GM13976 (cell line): ENCODE measurements around the gene ARL6IP1.

Experiments used
- DNase-seq: peaks from one replicate; pipeline ENCODE4 v3.0.0; 2012; ENCODE audit warnings: low spot score
- CTCF ChIP-seq: IDR thresholded peaks from 2 replicates; pipeline ENCODE4 v1.5.1; 2012; ENCODE audit warnings: borderline replicate concordance, mild to moderate bottlenecking; ENCODE audit not compliant: insufficient read depth; ENCODE audit errors: extremely low read depth, missing control alignments, control extremely low read depth
- in situ Hi-C: fragments of 300-500 bp; cut with MboI; formaldehyde crosslinking; loops from one replicate; pipeline ENCODE4 v1.12.0; 2022; ENCODE audit warnings: low sequenced_read_pairs, mixed read lengths, inconsistent platforms; ENCODE audit not compliant: unreplicated experiment

The ARL6IP1 gene

GRCh38 chr16:18802767-18803343 lies 1.5 kb upstream of the ARL6IP1 start:
- in situ Hi-C loops, result loop anchor here (10.0 kb wide), 1 partner anchor 162 kb away; no protein-coding TSS in a partner anchor
- no peak for DNase-seq
- no peak for TF ChIP-seq CTCF

GRCh38 chr16:18800775-18801144 lies 589 bp downstream of the ARL6IP1 start:
- no peak for TF ChIP-seq CTCF
- no peak for DNase-seq
- in situ Hi-C loops, result loop anchor here (10.0 kb wide), 1 partner anchor 164 kb away; no protein-coding TSS in a partner anchor

GRCh38 chr16:18800293-18800692 lies 1.1 kb downstream of the ARL6IP1 start:
- no peak for DNase-seq
- no peak for TF ChIP-seq CTCF
- in situ Hi-C loops, result loop anchor here (10.0 kb wide), 1 partner anchor 165 kb away; no protein-coding TSS in a partner anchor

- in situ Hi-C loops, result no loop called here
Observed at GRCh38 chr16:18799500-18799899, 1.8 kb downstream of the ARL6IP1 start.

GRCh38 chr16:18797746-18798145 lies 3.6 kb downstream of the ARL6IP1 start:
- no peak for DNase-seq
- in situ Hi-C loops, result no loop called here
- TF ChIP-seq CTCF, result no peak

More at GRCh38 chr16:18799500-18799899, 1.8 kb downstream of the ARL6IP1 start:
- no peak for TF ChIP-seq CTCF
- DNase-seq, result no peak

- in situ Hi-C loops, result no loop called here
- DNase-seq, result no peak
- TF ChIP-seq CTCF, result no peak
Observed at GRCh38 chr16:18796377-18796776, 5.0 kb downstream of the ARL6IP1 start.
